Adrenal gland (tissue), 12 donors: ENCODE data around the gene KRT6B. TPM values are rescaled to one million over a fixed set of nuclear protein-coding genes. Genes with fewer than 3 reads are reported as not detected.

ENCODE experiments used
- DNase-seq, 7 donors: peaks; one replicate each; pipeline ENCODE4 v3.0.0-alpha.2; 2019 to 2020
- H3K27ac ChIP-seq, 5 donors: fragments of 200-600 bp; sonication (generic) in 4 of 5; 1 replicate in 3 of 5; 2 replicates in 2 of 5; pipeline versions ENCODE4 v1.5.1 to v1.8.0; 2016 to 2020; ENCODE audit warnings: mild to moderate bottlenecking in 1 of 5
- H3K27me3 ChIP-seq: fragments of 200-600 bp; 2 replicates; pipeline ENCODE4 v1.8.0; 2021
- H3K36me3 ChIP-seq, 2 donors: fragments of 200-600 bp; replicated peaks in 1 of 2; 1 replicate in 1 of 2; 2 replicates in 1 of 2; pipeline versions ENCODE4 v1.5.1 to v1.8.0; 2018 to 2022
- H3K4me1 ChIP-seq, 2 donors: fragments of 200-600 bp; replicated peaks in 1 of 2; 1 replicate in 1 of 2; 2 replicates in 1 of 2; pipeline versions ENCODE4 v1.5.1 to v1.8.0; 2018 to 2021
- H3K4me3 ChIP-seq, 4 donors: fragments of 200-600 bp; sonication (generic) in 3 of 4; one replicate each; pipeline ENCODE4 v1.5.1; 2016 to 2018
- H3K9me3 ChIP-seq, 3 donors: fragments of 200-600 bp; sonication (generic) in 1 of 3; replicated peaks in 1 of 3; 1 replicate in 2 of 3; 2 replicates in 1 of 3; pipeline versions ENCODE4 v1.5.1 to v1.8.0; 2016 to 2021
- POLR2A ChIP-seq, 2 donors: fragments of 450-650 bp; IDR thresholded peaks; one replicate each; pipeline ENCODE4 v1.6.1; 2017; ENCODE audit warnings: antibody characterized with exemption in 2 of 2, mild to moderate bottlenecking in 2 of 2, moderate library complexity in 1 of 2
- WGBS, 4 donors: extraction: QIAGEN DNeasy Blood & Tissue Kit in 2 of 4; methylation state at CpG; one replicate each; pipeline versions ENCODE4 v1.1.5 to v1.1.7; 2013 to 2017; 5-methylcytosine and 5-hydroxymethylcytosine counted together
- intact Hi-C, 2 donors: fragments of 100-400 bp; cut with DNase I; formaldehyde crosslinking; loops; one replicate each; pipeline versions ENCODE4 v1.14.1 to v1.15.0; 2022 to 2023
- polyA plus RNA-seq, 3 donors: library from polyadenylated mRNA; stranded (reverse); fragments of 200-250 nt in 2 of 3; fragments of 350-450 nt in 1 of 3; fragmentation: Illumina TruSeq in 1 of 3; extraction: RNeasy Lipid Tissue Mini Kit (QIAGEN cat#74804) in 1 of 3; gene quantifications; one replicate each; pipeline ENCODE4 v1.2.3, GENCODE V29; 2013 to 2014
- total RNA-seq, 9 donors: library from RNA; depleted of rRNA in 4 of 9; stranded (reverse); fragments of >200 nt in 4 of 9; fragments of 120-200 nt in 1 of 9; fragmentation: NEBNext Ultra II Directional in 1 of 9; extraction: Animal tissue kit (Norgen Biotek cat#: 25700) in 1 of 9; gene quantifications; one replicate each; pipeline versions ENCODE4 v1.1.0 to v1.2.4, GENCODE V29; 2013 to 2023
- TF ChIP-seq, protein P1 (sequence below), 6 experiments: fragments of 450-650 bp in 4 of 6; fragments of 200-600 bp in 2 of 6; sonication (generic) in 1 of 6; IDR thresholded peaks; 1 replicate in 5 of 6; 2 replicates in 1 of 6; pipeline versions ENCODE4 v1.5.1 to v1.8.0; 2016 to 2021; ENCODE audit warnings: antibody characterized with exemption in 6 of 6, mild to moderate bottlenecking in 2 of 6, moderate library complexity in 1 of 6
- donor health status: healthy with polysubstance abuse.
- donor health status: Bipolar disorder and iron deficiency.
- donor health status: DM: yes; HTN: yes; CAD: no.
- donor health status: DM: no; HTN: no; CAD: no.
- donor health status: DM: no; HTN: no; CAD: no.
- donor health status: DM: yes; HTN: yes; CAD: no.

KRT6B gene
- total and polyA plus RNA-seq, 12 donors, result 0.20 to 0.25 TPM; not detected in 10

- Histone ChIP-seq H3K9me3 (no peaks in the 10 kb centered on the region), H3K27ac (no peak overlapping the region), H3K36me3 (no peaks in the 10 kb centered on the region), H3K4me3 (no peak overlapping the region), H3K4me1 (no peaks in the 10 kb centered on the region), H3K27me3 (no peaks in the 10 kb centered on the region)
- DNase-seq, result no peak
- intact Hi-C loops, result no loop called here
- 67 to 85% (median 78%) methylated on average over 8 of the region's 8 CpGs for WGBS, 4 donors
- no peak for TF ChIP-seq POLR2A (IDR thresholded peaks at IDR 0.05)
- TF ChIP-seq, protein P1, sequence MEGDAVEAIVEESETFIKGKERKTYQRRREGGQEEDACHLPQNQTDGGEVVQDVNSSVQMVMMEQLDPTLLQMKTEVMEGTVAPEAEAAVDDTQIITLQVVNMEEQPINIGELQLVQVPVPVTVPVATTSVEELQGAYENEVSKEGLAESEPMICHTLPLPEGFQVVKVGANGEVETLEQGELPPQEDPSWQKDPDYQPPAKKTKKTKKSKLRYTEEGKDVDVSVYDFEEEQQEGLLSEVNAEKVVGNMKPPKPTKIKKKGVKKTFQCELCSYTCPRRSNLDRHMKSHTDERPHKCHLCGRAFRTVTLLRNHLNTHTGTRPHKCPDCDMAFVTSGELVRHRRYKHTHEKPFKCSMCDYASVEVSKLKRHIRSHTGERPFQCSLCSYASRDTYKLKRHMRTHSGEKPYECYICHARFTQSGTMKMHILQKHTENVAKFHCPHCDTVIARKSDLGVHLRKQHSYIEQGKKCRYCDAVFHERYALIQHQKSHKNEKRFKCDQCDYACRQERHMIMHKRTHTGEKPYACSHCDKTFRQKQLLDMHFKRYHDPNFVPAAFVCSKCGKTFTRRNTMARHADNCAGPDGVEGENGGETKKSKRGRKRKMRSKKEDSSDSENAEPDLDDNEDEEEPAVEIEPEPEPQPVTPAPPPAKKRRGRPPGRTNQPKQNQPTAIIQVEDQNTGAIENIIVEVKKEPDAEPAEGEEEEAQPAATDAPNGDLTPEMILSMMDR (IDR thresholded peaks at IDR 0.05), result no peak
Measured at GRCh38 chr12:52396656-52397055, 55.3 kb downstream of the KRT6B start.

Other genes starting within 250 kb of the KRT6B start
- gene KRT7, start 218.9 kb downstream of the KRT6B start, total RNA-seq, result 10 to 100 TPM in 2 of 9 donors, 1 to 10 TPM in 6, under 1 TPM in 1; 0.33 to 13.5 (median 7.9) TPM
- gene KRT7, start 218.9 kb downstream of the KRT6B start, polyA plus RNA-seq, result 10 to 100 TPM in 2 of 3 donors, 1 to 10 TPM in 1; 2.1 to 34.8 (median 12.1) TPM
- 1 to 10 TPM in 5 of 9 donors, under 1 TPM in 3, not detected in 1; 0.69 to 6.2 (median 1.4) TPM for gene KRT86, start 177.5 kb downstream of the KRT6B start, total RNA-seq
- 1 to 10 TPM in 1 of 3 donors, under 1 TPM in 1, not detected in 1; 0.61 to 1.4 TPM for gene KRT86, start 177.5 kb downstream of the KRT6B start, polyA plus RNA-seq
- under 1 TPM in 2 of 9 donors, not detected in 7; 0.25 to 0.42 TPM for gene KRT81, start 160.6 kb downstream of the KRT6B start, total RNA-seq
- not detected for gene KRT81, start 160.6 kb downstream of the KRT6B start, polyA plus RNA-seq
- not detected for gene KRT83, start 130.7 kb downstream of the KRT6B start, total RNA-seq
- not detected for gene KRT83, start 130.7 kb downstream of the KRT6B start, polyA plus RNA-seq
- not detected for gene KRT85, start 84.7 kb downstream of the KRT6B start, total RNA-seq
- gene KRT85, start 84.7 kb downstream of the KRT6B start, polyA plus RNA-seq, result not detected
- gene KRT84, start 66.5 kb downstream of the KRT6B start, total RNA-seq, result not detected
- gene KRT84, start 66.5 kb downstream of the KRT6B start, polyA plus RNA-seq, result not detected
- not detected for gene KRT82, start 45.8 kb downstream of the KRT6B start, total RNA-seq
- gene KRT82, start 45.8 kb downstream of the KRT6B start, polyA plus RNA-seq, result not detected
- not detected for gene KRT75, start 17.8 kb downstream of the KRT6B start, total RNA-seq
- gene KRT75, start 17.8 kb downstream of the KRT6B start, polyA plus RNA-seq, result not detected
- under 1 TPM in 1 of 9 donors, not detected in 8; 0.28 TPM for gene KRT6C, start 21.7 kb upstream of the KRT6B start, total RNA-seq
- under 1 TPM in 1 of 3 donors, not detected in 2; 0.17 TPM for gene KRT6C, start 21.7 kb upstream of the KRT6B start, polyA plus RNA-seq
- gene KRT6A, start 41.1 kb upstream of the KRT6B start, total RNA-seq, result 1 to 10 TPM in 1 of 9 donors, under 1 TPM in 1, not detected in 7; 0.28 to 1.1 TPM
- 1 to 10 TPM in 1 of 3 donors, under 1 TPM in 1, not detected in 1; 0.24 to 2.7 TPM for gene KRT6A, start 41.1 kb upstream of the KRT6B start, polyA plus RNA-seq
- gene KRT5, start 68.2 kb upstream of the KRT6B start, total RNA-seq, result under 1 TPM in 4 of 9 donors, not detected in 5; 0.11 to 0.88 (median 0.37) TPM
- 1 to 10 TPM in 1 of 3 donors, under 1 TPM in 1, not detected in 1; 0.56 to 4.2 TPM for gene KRT5, start 68.2 kb upstream of the KRT6B start, polyA plus RNA-seq
- not detected for gene KRT71, start 101.0 kb upstream of the KRT6B start, total RNA-seq
- gene KRT71, start 101.0 kb upstream of the KRT6B start, polyA plus RNA-seq, result not detected
- gene KRT74, start 121.7 kb upstream of the KRT6B start, total RNA-seq, result not detected
- gene KRT74, start 121.7 kb upstream of the KRT6B start, polyA plus RNA-seq, result not detected
- under 1 TPM in 1 of 9 donors, not detected in 8; 0.14 TPM for gene KRT72, start 149.3 kb upstream of the KRT6B start, total RNA-seq
- 1 to 10 TPM in 1 of 3 donors, not detected in 2; 2.7 TPM for gene KRT72, start 149.3 kb upstream of the KRT6B start, polyA plus RNA-seq
- under 1 TPM in 1 of 9 donors, not detected in 8; 0.18 TPM for gene KRT73, start 166.4 kb upstream of the KRT6B start, total RNA-seq
- gene KRT73, start 166.4 kb upstream of the KRT6B start, polyA plus RNA-seq, result under 1 TPM in 1 of 3 donors, not detected in 2; 0.64 TPM
- not detected for gene KRT2, start 200.1 kb upstream of the KRT6B start, total RNA-seq
- gene KRT2, start 200.1 kb upstream of the KRT6B start, polyA plus RNA-seq, result under 1 TPM in 1 of 3 donors, not detected in 2; 0.16 TPM
- gene KRT1, start 228.3 kb upstream of the KRT6B start, total RNA-seq, result under 1 TPM in 2 of 9 donors, not detected in 7; 0.08 to 0.67 TPM
- gene KRT1, start 228.3 kb upstream of the KRT6B start, polyA plus RNA-seq, result not detected